Esophagus muscularis mucosa (tissue), 4 donors: ENCODE results near the gene TRMT10A. TPM values are rescaled to one million over a fixed set of nuclear protein-coding genes. Genes with fewer than 3 reads are reported as not detected.

Experiments used
- DNase-seq: peaks from one replicate; pipeline ENCODE4 v3.0.0-alpha.2; 2017; ENCODE audit errors: extremely low spot score
- H3K27ac ChIP-seq, 4 donors: fragments of 200-600 bp; sonication (generic); replicated peaks in 1 of 4; 1 replicate in 3 of 4; 2 replicates in 1 of 4; pipeline ENCODE4 v1.5.1; 2016 to 2019; ENCODE audit warnings: mild to moderate bottlenecking in 1 of 4
- H3K27me3 ChIP-seq, 4 donors: fragments of 200-600 bp; sonication (generic); one replicate each; pipeline versions ENCODE4 v1.5.1 to v1.6.0; 2016 to 2019
- H3K36me3 ChIP-seq, 4 donors: fragments of 200-600 bp; sonication (generic); one replicate each; pipeline ENCODE4 v1.5.1; 2016 to 2019
- H3K4me1 ChIP-seq, 4 donors: fragments of 200-600 bp; sonication (generic); one replicate each; pipeline ENCODE4 v1.5.1; 2016 to 2019
- H3K4me3 ChIP-seq, 4 donors: fragments of 200-600 bp; sonication (generic); 1 replicate in 2 of 4; 2 replicates in 2 of 4; pipeline ENCODE4 v1.5.1; 2016 to 2019; ENCODE audit warnings: mild to moderate bottlenecking in 4 of 4, moderate library complexity in 1 of 4
- H3K9me3 ChIP-seq, 4 donors: fragments of 200-600 bp; sonication (generic); 1 replicate in 3 of 4; 2 replicates in 1 of 4; pipeline ENCODE4 v1.5.1; 2016 to 2019
- CTCF ChIP-seq, 3 experiments: fragments of 200-600 bp in 2 of 3; fragments of 450-650 bp in 1 of 3; sonication (generic) in 2 of 3; IDR thresholded peaks; one replicate each; pipeline ENCODE4 v1.5.1; 2017 to 2019; ENCODE audit warnings: antibody characterized with exemption in 3 of 3, mild to moderate bottlenecking in 2 of 3, moderate library complexity in 1 of 3
- EP300 ChIP-seq: sonication (generic); formaldehyde crosslinking; IDR thresholded peaks from one replicate; pipeline ENCODE4 v1.6.1; 2017; ENCODE audit warnings: antibody characterized with exemption
- POLR2A ChIP-seq: fragments of 450-650 bp; IDR thresholded peaks from one replicate; pipeline ENCODE4 v1.6.1; 2017; ENCODE audit warnings: antibody characterized with exemption, moderate library complexity, mild to moderate bottlenecking, low read depth
- POLR2AphosphoS5 ChIP-seq, 2 donors: sonication (generic); formaldehyde crosslinking; IDR thresholded peaks; one replicate each; pipeline ENCODE4 v1.6.1; 2017; ENCODE audit warnings: antibody characterized with exemption in 2 of 2
- WGBS: methylation state at CpG from one replicate; pipeline ENCODE4 v1.1.5; 2018; 5-methylcytosine and 5-hydroxymethylcytosine counted together
- intact Hi-C: fragments of 100-400 bp; cut with DNase I; formaldehyde crosslinking; loops from one replicate; pipeline ENCODE4 v1.15.1; 2023
- total RNA-seq, 4 donors: library from RNA; depleted of rRNA; stranded (reverse); fragments of >200 nt; gene quantifications; one replicate each; pipeline versions ENCODE4 v1.1.0 to v1.2.1, GENCODE V29; 2016

TRMT10A gene
- total RNA-seq, 4 donors from 2014 or later, result 3.0 to 5.3 (median 4.8) TPM

- Histone ChIP-seq H3K4me3 (no peak overlapping the region), H3K36me3 (no peaks in the 10 kb centered on the region), H3K4me1 (peaks cover 0 to 27% (median 13%) of the 10 kb centered on the region in 4 donors), H3K27ac (peak overlapping the region in 2 of 4 donors; percentile 64 to 70), H3K9me3 (no peaks in the 10 kb centered on the region), H3K27me3 (no peaks in the 10 kb centered on the region)
- no peak for DNase-seq
- intact Hi-C loops, result no loop called here
- WGBS, result 28% methylated on average over 1 of the region's 1 CpG
- TF ChIP-seq POLR2AphosphoS5 (IDR thresholded peaks at IDR 0.05) (no peak), CTCF (IDR thresholded peaks at IDR 0.05) (no peak), EP300 (no peak), POLR2A (no peak)
These were observed 8.0 kb upstream of the TRMT10A start for GRCh38 chr4:99571883-99572282.

- H3K27ac ChIP-seq, result peak overlapping the region; percentile 91 to 94 (median 92)
- H3K4me3 ChIP-seq, result no peak overlapping the region
- no peaks in the 10 kb centered on the region for H3K9me3 ChIP-seq
- no peak for DNase-seq
- TF ChIP-seq POLR2A (no peak), EP300 (no peak), POLR2AphosphoS5 (IDR thresholded peaks at IDR 0.05) (no peak), CTCF (IDR thresholded peaks at IDR 0.05) (no peak)
- no peaks in the 10 kb centered on the region for H3K27me3 ChIP-seq
- H3K4me1 ChIP-seq, result peaks cover 8 to 18% (median 10%) of the 10 kb centered on the region in 4 donors
- intact Hi-C loops, result loop anchor here (5.0 kb wide), 1 partner anchor 322 kb away; no protein-coding TSS in a partner anchor
- H3K36me3 ChIP-seq, result no peaks in the 10 kb centered on the region
These were observed 1.1 kb upstream of the TRMT10A start for GRCh38 chr4:99564921-99565320.

GRCh38 chr4:99552872-99553271 is 11.0 kb downstream of the TRMT10A start:
- intact Hi-C loops, result no loop called here
- Histone ChIP-seq H3K9me3 (no peaks in the 10 kb centered on the region), H3K36me3 (peaks cover 0 to 17% (median 2%) of the 10 kb centered on the region in 4 donors), H3K27ac (no peak overlapping the region), H3K4me1 (no peaks in the 10 kb centered on the region), H3K4me3 (no peak overlapping the region), H3K27me3 (no peaks in the 10 kb centered on the region)
- no peak for DNase-seq
- WGBS, result 98% methylated on average over 2 of the region's 2 CpGs
- TF ChIP-seq POLR2AphosphoS5 (IDR thresholded peaks at IDR 0.05), result no peak
- no peak for TF ChIP-seq EP300
- TF ChIP-seq CTCF (IDR thresholded peaks at IDR 0.05), result no peak
- TF ChIP-seq POLR2A, result no peak

GRCh38 chr4:99540277-99540939 is 23.4 kb downstream of the TRMT10A start:
- H3K27me3 ChIP-seq, result no peaks in the 10 kb centered on the region
- H3K9me3 ChIP-seq, result no peaks in the 10 kb centered on the region
- no peaks in the 10 kb centered on the region for H3K4me1 ChIP-seq
- TF ChIP-seq EP300, result no peak
- no peak for TF ChIP-seq POLR2AphosphoS5 (IDR thresholded peaks at IDR 0.05)
- no peak for TF ChIP-seq CTCF (IDR thresholded peaks at IDR 0.05)
- TF ChIP-seq POLR2A, result no peak
- no peak overlapping the region for H3K4me3 ChIP-seq
- H3K36me3 ChIP-seq, result no peaks in the 10 kb centered on the region
- intact Hi-C loops, result no loop called here
- no peak for DNase-seq
- H3K27ac ChIP-seq, result no peak overlapping the region

- no peaks in the 10 kb centered on the region for H3K27me3 ChIP-seq
- intact Hi-C loops, result no loop called here
- no peak overlapping the region for H3K4me3 ChIP-seq
- DNase-seq, result no peak
- no peak overlapping the region for H3K27ac ChIP-seq
- H3K9me3 ChIP-seq, result no peaks in the 10 kb centered on the region
- H3K4me1 ChIP-seq, result no peaks in the 10 kb centered on the region
- no peaks in the 10 kb centered on the region for H3K36me3 ChIP-seq
- TF ChIP-seq POLR2A (no peak), EP300 (no peak), CTCF (IDR thresholded peaks at IDR 0.05) (no peak), POLR2AphosphoS5 (IDR thresholded peaks at IDR 0.05) (no peak)
- 67% methylated on average over 4 of the region's 4 CpGs for whole genome bisulfite sequencing
These were observed 26.2 kb downstream of the TRMT10A start for GRCh38 chr4:99537674-99538073.
